Liver (tissue), 9 donors: ENCODE data around the gene RPS3. TPM values are rescaled to one million over a fixed set of nuclear protein-coding genes. Genes with fewer than 3 reads are reported as not detected.
"Not testable (repeated sequence)": the region's sequence is repeated elsewhere in the genome, so short reads cannot be mapped to it uniquely, and the experiment has no call there.

Experiments
- DNase-seq: peaks from one replicate; pipeline ENCODE4 v3.0.0-alpha.2; 2017; ENCODE audit warnings: low spot score
- H3K27ac ChIP-seq, 2 donors: one replicate each; pipeline ENCODE4 v1.7.0; 2013; ENCODE audit warnings: inconsistent platforms in 2 of 2, low read length in 2 of 2, control low read depth in 1 of 2, low read depth in 1 of 2, mild to moderate bottlenecking in 1 of 2
- H3K27me3 ChIP-seq, 4 donors: one replicate each; pipeline versions ENCODE4 v1.6.1 to v1.7.0; 2013; ENCODE audit warnings: low read length in 3 of 4, inconsistent platforms in 1 of 4, mild to moderate bottlenecking in 1 of 4, moderate library complexity in 1 of 4; ENCODE audit not compliant: control insufficient read depth in 4 of 4, insufficient read depth in 4 of 4
- H3K36me3 ChIP-seq, 4 donors: one replicate each; pipeline versions ENCODE4 v1.6.1 to v1.7.0; 2013; ENCODE audit warnings: low read length in 3 of 4, mild to moderate bottlenecking in 3 of 4, low read depth in 1 of 4, moderate library complexity in 1 of 4; ENCODE audit not compliant: control insufficient read depth in 4 of 4, insufficient read depth in 3 of 4
- H3K4me1 ChIP-seq, 4 donors: one replicate each; pipeline versions ENCODE4 v1.6.1 to v1.7.0; 2013; ENCODE audit warnings: low read length in 3 of 4, mild to moderate bottlenecking in 3 of 4, moderate library complexity in 1 of 4; ENCODE audit not compliant: control insufficient read depth in 4 of 4, insufficient read depth in 4 of 4
- H3K4me3 ChIP-seq, 3 donors: one replicate each; pipeline versions ENCODE4 v1.6.1 to v1.7.0; 2013; ENCODE audit warnings: low read length in 3 of 3, control low read depth in 1 of 3, low read depth in 1 of 3, mild to moderate bottlenecking in 1 of 3
- H3K9ac ChIP-seq, 2 donors: one replicate each; pipeline ENCODE4 v1.7.0; 2013; ENCODE audit warnings: low read length in 2 of 2, mild to moderate bottlenecking in 2 of 2, moderate library complexity in 2 of 2, control low read depth in 1 of 2, low read depth in 1 of 2
- H3K9me3 ChIP-seq, 4 donors: one replicate each; pipeline versions ENCODE4 v1.6.1 to v1.7.0; 2013; ENCODE audit warnings: low read length in 3 of 4; ENCODE audit not compliant: control insufficient read depth in 4 of 4
- FOXA1 ChIP-seq: IDR thresholded peaks from 2 replicates; pipeline ENCODE4 v1.6.1; 2016; ENCODE audit warnings: antibody characterized with exemption
- FOXA2 ChIP-seq: IDR thresholded peaks from 2 replicates; pipeline ENCODE4 v1.6.1; 2016; ENCODE audit warnings: antibody characterized with exemption
- HNF4A ChIP-seq, 2 donors: conservative IDR thresholded peaks; 2 replicates each; pipeline ENCODE4 v1.6.1; 2016; ENCODE audit warnings: antibody characterized with exemption in 2 of 2, mild to moderate bottlenecking in 2 of 2
- JUND ChIP-seq, 2 donors: IDR thresholded peaks; 2 replicates each; pipeline ENCODE4 v1.6.1; 2016; ENCODE audit warnings: antibody characterized with exemption in 2 of 2
- MAX ChIP-seq: IDR thresholded peaks from 2 replicates; pipeline ENCODE4 v1.6.1; 2016; ENCODE audit warnings: antibody characterized with exemption
- NR2F2 ChIP-seq: IDR thresholded peaks from 2 replicates; pipeline ENCODE4 v1.6.1; 2016; ENCODE audit warnings: antibody characterized with exemption
- RAD21 ChIP-seq, 2 donors: IDR thresholded peaks; 2 replicates each; pipeline ENCODE4 v1.6.1; 2016; ENCODE audit warnings: antibody characterized with exemption in 2 of 2, mild to moderate bottlenecking in 2 of 2
- REST ChIP-seq: IDR thresholded peaks from 2 replicates; pipeline ENCODE4 v1.6.1; 2016; ENCODE audit warnings: antibody characterized with exemption, mild to moderate bottlenecking
- SP1 ChIP-seq: IDR thresholded peaks from 2 replicates; pipeline ENCODE4 v1.6.1; 2018; ENCODE audit warnings: antibody characterized with exemption, mild to moderate bottlenecking
- TAF1 ChIP-seq: conservative IDR thresholded peaks from 2 replicates; pipeline ENCODE4 v1.6.1; 2016; ENCODE audit warnings: antibody characterized with exemption, mild to moderate bottlenecking
- YY1 ChIP-seq: IDR thresholded peaks from 2 replicates; pipeline ENCODE4 v1.6.1; 2016; ENCODE audit warnings: antibody characterized with exemption, mild to moderate bottlenecking
- ZBTB33 ChIP-seq: IDR thresholded peaks from 2 replicates; pipeline ENCODE4 v1.6.1; 2016; ENCODE audit warnings: antibody characterized with exemption
- WGBS: extraction: QIAGEN DNeasy Blood & Tissue Kit; methylation state at CpG from one replicate; pipeline ENCODE4 v1.1.7; 2013; 5-methylcytosine and 5-hydroxymethylcytosine counted together
- polyA plus RNA-seq, 2 donors: library from polyadenylated mRNA; stranded (reverse) in 1 of 2; unstranded in 1 of 2; fragments of 200-250 nt in 1 of 2; fragments of >200 nt in 1 of 2; fragmentation: Nextera tagmentation in 1 of 2; extraction: Ambion mirVana in 1 of 2; gene quantifications; one replicate each; pipeline versions ENCODE4 v1.2.1 to v1.2.3, GENCODE V29; 2013 to 2015
- total RNA-seq, 2 donors: library from RNA; depleted of rRNA; stranded (reverse); fragments of >200 nt; gene quantifications; one replicate each; pipeline ENCODE4 v1.2.3, GENCODE V29; 2014
- donor health status: healthy.
- donor health status: healthy.
- donor health status: healthy.
- donor health status: healthy.
- donor health status: healthy.

Gene RPS3
- total and polyA plus RNA-seq, 4 donors = 289 to 1,115 (median 492) TPM

GRCh38 chr11:75376175-75376574 lies 23.1 kb upstream of the RPS3 start:
- no peaks in the 10 kb centered on the region for H3K27me3 ChIP-seq
- no peaks in the 10 kb centered on the region for H3K9me3 ChIP-seq
- 87% methylated on average over 9 of the region's 9 CpGs for WGBS
- no peak for TF ChIP-seq NR2F2
- peak in 1 of 2 donors; percentile 7 for TF ChIP-seq RAD21 (IDR thresholded peaks at IDR 0.05)
- H3K4me1 ChIP-seq = peaks cover 0 to 14% (median 8%) of the 10 kb centered on the region in 4 donors
- no peak overlapping the region for H3K27ac ChIP-seq
- no peak overlapping the region for H3K9ac ChIP-seq
- no peaks in the 10 kb centered on the region for H3K36me3 ChIP-seq
- H3K4me3 ChIP-seq = no peak overlapping the region
- DNase-seq = no peak

GRCh38 chr11:75378776-75379175 lies 20.5 kb upstream of the RPS3 start:
- DNase-seq, H3K27ac ChIP-seq: not testable (repeated sequence)
- 94% methylated on average over 17 of the region's 17 CpGs for WGBS

GRCh38 chr11:75380245-75380644 lies 19.1 kb upstream of the RPS3 start:
- no peaks in the 10 kb centered on the region for H3K9me3 ChIP-seq
- H3K4me3 ChIP-seq = no peak overlapping the region
- no peak overlapping the region for H3K9ac ChIP-seq
- WGBS = 85% methylated on average over 2 of the region's 2 CpGs
- no peaks in the 10 kb centered on the region for H3K27me3 ChIP-seq
- DNase-seq = no peak
- H3K4me1 ChIP-seq = peaks cover 0 to 5% (median 1%) of the 10 kb centered on the region in 4 donors
- TF ChIP-seq ZBTB33 (no peak), FOXA2 (no peak), MAX (no peak), RAD21 (IDR thresholded peaks at IDR 0.05) (no peak), REST (no peak), HNF4A (conservative IDR thresholded peaks at IDR 0.05) (no peak), FOXA1 (no peak), TAF1 (no peak), JUND (IDR thresholded peaks at IDR 0.05) (no peak), SP1 (no peak), YY1 (no peak)
- H3K27ac ChIP-seq = no peak overlapping the region
- H3K36me3 ChIP-seq = no peaks in the 10 kb centered on the region

More at GRCh38 chr11:75378776-75379175, 20.5 kb upstream of the RPS3 start:
- not testable (repeated sequence) for H3K36me3 ChIP-seq, H3K27me3 ChIP-seq, H3K9me3 ChIP-seq, H3K9ac ChIP-seq, H3K4me3 ChIP-seq, H3K4me1 ChIP-seq
